SKM-1 (cell line): ENCODE measurements around the gene RSPO1.

Experiments
- DNase-seq: peaks from one replicate; lab custom pipeline; 2025; ENCODE audit not compliant: unreplicated experiment; lab: John Stamatoyannopoulos, UW

The RSPO1 gene

DNA sequence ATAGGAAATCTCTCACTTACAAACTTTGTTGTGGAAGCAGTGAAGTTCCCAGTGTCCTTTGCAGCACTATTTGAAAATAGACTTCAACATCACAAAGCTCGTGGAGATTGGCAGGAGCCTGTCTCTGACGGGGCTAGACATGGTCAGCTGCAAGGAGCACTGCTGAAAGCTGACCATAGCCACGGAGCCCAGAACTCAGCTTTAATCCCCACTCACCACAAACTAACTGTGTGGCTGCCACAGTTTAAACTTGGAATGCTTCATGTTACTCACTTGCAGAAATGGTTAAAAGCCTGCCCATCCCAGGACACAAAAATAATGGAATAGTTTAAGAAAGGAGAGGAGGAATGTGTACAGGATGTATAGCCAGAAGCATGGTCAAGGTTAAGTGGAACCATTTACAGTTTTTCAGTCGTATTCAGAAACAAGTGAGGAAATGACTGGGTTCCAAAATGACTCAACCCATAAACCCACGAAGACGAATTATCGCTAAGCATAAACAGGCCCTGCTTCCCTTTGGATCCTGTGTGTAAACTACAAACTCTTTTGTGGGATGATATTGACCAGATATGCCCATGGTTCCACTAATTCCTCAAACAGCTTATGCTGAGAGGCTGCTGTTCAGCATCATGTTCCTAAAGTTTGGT is 59.7 kb downstream of the RSPO1 start:
- no peak for DNase-seq

GRCh38 chr1:37570528-37571334 is 64.0 kb downstream of the RSPO1 start:
- no peak for DNase-seq

- no peak for DNase-seq
Observed at GRCh38 chr1:37567023-37567422, 67.7 kb downstream of the RSPO1 start.

- no peak for DNase-seq
Observed at GRCh38 chr1:37564892-37565291, 69.8 kb downstream of the RSPO1 start.

GRCh38 chr1:37562984-37563383 is 71.7 kb downstream of the RSPO1 start:
- no peak for DNase-seq
